GM12872 (cell line): ENCODE results near the gene CA11.

Experiments used
- TF ChIP-seq, protein P1 (sequence below): IDR thresholded peaks from 3 replicates; pipeline ENCODE4 v1.5.1; 2011; ENCODE audit warnings: low read depth, mild to moderate bottlenecking, low read length, moderate library complexity; ENCODE audit not compliant: insufficient read depth

The CA11 gene

DNA sequence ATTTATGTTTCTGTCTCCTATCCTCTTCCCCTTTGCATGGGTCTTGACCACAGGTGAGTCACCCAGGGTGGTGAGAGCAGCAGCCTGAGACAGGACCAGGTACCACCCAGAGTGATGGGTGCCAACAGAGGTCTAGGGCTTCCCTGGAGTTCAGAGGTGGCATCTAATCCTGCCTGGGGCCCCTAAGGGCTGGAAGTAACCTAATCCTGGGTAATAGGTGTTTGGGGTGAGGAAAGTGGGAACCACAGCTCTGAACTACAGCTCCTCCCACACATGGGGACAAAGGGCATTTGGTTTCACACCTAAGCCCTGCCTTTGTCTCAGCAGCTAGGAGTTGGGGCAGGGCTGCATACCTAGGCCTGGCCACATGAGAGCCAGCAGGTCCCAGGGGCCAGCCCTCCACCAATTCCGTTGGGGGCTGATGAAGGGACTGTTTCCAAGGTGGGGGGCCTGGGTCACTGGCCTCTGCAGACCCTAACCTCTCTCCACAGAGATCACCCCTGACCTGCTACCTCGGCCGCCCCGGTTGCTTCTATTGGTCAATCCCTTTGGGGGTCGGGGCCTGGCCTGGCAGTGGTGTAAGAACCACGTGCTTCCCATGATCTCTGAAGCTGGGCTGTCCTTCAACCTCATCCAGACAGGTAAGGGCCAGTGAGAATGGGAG is 18.7 kb downstream of the CA11 start:
- TF ChIP-seq, protein P1, sequence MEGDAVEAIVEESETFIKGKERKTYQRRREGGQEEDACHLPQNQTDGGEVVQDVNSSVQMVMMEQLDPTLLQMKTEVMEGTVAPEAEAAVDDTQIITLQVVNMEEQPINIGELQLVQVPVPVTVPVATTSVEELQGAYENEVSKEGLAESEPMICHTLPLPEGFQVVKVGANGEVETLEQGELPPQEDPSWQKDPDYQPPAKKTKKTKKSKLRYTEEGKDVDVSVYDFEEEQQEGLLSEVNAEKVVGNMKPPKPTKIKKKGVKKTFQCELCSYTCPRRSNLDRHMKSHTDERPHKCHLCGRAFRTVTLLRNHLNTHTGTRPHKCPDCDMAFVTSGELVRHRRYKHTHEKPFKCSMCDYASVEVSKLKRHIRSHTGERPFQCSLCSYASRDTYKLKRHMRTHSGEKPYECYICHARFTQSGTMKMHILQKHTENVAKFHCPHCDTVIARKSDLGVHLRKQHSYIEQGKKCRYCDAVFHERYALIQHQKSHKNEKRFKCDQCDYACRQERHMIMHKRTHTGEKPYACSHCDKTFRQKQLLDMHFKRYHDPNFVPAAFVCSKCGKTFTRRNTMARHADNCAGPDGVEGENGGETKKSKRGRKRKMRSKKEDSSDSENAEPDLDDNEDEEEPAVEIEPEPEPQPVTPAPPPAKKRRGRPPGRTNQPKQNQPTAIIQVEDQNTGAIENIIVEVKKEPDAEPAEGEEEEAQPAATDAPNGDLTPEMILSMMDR = no peak

DNA sequence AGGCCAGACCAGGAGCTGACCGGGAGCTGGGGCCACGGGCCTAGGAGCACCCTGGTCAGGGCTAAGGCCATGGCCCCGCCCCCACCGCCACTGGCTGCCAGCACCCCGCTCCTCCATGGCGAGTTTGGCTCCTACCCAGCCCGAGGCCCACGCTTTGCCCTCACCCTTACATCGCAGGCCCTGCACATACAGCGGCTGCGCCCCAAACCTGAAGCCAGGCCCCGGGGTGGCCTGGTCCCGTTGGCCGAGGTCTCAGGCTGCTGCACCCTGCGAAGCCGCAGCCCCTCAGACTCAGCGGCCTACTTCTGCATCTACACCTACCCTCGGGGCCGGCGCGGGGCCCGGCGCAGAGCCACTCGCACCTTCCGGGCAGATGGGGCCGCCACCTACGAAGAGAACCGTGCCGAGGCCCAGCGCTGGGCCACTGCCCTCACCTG is 20.1 kb downstream of the CA11 start:
- TF ChIP-seq, protein P1 = no peak

DNA sequence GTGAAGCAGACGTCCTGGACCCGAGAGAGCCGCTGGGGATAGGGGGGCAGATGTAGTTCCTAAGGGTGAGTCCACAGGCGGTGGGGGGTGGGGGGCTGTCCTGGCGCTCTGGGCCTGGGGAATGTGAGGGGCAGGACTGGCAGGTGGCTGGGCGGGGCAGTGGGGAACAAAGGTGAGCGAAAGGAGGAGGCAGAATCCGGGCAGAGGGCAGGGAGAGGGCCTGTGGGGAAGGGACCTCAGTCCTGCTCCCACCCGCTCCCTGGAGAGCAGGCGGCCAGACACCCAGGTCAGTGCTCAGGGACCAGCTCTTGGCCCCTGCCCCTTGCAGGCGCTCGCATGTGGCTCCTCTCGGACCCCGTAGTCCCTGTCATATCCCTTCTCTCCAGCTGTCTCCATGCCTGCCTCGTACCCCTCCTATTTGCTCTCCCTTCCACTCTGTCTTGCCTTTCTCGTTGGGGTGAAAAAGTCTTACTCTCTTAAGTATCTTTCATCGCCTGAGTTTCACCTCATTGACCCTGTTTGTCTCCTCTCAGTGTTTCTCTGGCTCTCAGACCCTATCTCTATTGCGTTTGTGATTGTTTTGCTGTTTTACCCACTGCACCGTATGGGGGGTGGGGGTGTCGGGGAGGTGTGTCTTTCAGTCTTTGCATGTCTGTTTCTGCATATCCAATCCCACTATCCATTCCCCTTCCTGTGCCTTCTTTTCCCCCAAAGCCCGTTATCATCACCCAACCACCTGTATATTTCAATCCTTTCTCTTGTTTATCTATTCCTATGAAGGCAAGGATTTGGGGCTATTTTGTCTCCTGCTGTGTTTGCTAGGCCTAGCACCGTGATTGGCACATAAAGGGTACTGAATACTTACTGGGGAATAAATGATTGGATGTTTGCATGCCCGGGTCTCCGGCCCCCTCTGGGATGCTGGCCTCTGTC is 20.9 kb downstream of the CA11 start:
- TF ChIP-seq, protein P1 = no peak

DNA sequence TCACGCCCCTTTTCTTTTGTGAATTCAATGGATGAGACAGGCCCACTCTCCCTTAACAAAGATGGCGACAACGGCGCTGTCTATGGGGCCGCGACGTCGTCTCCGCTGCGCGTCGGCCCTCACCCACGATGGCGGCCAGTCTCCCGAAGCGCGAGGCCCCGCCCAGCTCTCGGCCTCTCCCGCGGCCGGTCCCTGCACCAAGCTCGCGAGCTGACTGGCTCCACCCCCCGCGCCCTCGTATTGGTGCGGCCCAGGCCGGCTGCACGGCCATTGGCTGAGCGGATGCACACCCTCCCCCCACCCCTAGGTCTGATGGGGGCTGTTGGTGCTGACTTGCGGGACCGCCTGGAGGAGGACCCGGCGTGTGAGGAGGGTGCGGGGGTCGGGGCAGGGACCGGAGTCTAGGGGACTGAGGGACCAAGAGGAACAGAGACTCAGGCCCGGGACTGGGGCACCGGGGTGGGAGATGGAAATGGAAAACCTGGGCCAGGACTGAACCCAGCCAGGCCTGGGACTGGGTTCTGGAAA is 21.9 kb downstream of the CA11 start:
- TF ChIP-seq, protein P1 = no peak

DNA sequence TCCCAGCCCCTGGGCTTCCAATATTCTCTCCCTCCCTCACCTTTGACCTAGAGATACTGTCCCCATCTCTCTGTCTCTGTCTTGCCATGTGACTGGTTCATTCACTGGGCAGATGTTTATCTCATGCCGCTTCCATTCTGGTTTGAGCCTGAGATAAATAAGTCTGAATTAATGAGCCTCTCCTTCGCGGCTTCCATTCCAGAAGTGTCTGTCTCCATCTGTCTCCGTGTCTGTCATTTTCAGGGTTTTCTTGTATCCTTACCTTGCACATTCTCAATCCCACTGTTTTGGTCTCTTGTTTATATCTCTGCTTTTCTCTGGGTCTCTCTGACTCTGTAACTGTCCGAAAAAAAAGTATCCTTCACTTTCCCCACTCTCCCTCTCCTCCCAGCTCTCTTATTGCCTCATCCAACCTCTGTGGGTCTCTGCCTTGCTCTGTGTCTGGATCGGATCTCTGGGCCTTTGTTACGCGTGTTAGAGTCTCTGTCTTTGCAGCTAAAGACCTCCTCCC is 22.4 kb downstream of the CA11 start:
- TF ChIP-seq, protein P1 = no peak

DNA sequence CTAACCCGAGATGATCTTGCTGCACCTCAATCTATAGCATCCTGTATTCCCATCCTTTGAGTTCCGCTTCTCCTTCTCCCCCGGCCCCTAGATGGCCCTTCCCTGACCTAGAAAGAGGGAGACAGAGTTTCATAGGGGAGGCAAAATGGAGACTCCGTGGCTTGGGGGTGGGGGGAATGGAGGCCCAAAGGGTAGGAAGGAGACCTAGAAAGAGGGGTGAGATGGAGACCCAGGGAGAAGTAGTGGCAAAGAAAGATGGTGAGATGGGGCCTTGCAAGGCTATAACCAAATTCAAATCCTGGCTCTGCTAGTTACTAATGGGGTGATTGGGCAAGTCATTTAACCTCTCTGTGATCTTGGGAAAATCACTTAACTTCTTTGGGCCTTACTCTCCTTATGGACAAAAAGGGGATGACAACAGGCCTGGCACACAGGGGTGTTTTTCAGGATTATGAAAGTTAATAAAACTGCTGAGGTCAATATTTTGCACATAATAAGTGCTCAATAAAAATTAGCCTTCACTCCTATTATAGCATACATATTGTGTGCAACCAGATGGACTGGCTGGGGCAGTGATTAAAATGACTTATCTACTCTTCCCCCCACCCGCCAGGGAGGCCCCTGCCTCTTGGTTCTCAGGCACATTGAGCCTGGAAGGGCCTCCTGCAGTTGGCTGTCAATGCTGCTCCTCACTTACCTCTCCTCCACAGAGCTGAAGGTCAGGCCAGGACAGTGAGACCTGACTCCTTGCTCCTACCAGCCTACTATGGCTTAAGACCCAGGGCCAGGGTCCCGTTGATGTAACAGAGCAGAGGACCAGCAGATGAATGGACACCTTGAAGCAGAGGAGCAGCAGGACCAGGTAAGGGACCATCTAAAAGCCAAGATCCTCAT is 26.0 kb downstream of the CA11 start:
- TF ChIP-seq, protein P1 = no peak
